ENCODE results near the gene NRXN3.

Gene NRXN3

GRCh38 chr14:78491048-78491447 lies 320.9 kb downstream of the NRXN3 start:
- no peak for DNase-seq (ENCODE audit: low read depth)
- TF ChIP-seq, protein P1, sequence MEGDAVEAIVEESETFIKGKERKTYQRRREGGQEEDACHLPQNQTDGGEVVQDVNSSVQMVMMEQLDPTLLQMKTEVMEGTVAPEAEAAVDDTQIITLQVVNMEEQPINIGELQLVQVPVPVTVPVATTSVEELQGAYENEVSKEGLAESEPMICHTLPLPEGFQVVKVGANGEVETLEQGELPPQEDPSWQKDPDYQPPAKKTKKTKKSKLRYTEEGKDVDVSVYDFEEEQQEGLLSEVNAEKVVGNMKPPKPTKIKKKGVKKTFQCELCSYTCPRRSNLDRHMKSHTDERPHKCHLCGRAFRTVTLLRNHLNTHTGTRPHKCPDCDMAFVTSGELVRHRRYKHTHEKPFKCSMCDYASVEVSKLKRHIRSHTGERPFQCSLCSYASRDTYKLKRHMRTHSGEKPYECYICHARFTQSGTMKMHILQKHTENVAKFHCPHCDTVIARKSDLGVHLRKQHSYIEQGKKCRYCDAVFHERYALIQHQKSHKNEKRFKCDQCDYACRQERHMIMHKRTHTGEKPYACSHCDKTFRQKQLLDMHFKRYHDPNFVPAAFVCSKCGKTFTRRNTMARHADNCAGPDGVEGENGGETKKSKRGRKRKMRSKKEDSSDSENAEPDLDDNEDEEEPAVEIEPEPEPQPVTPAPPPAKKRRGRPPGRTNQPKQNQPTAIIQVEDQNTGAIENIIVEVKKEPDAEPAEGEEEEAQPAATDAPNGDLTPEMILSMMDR (IDR thresholded peaks at IDR 0.05; ENCODE audit: low read depth, low read length, missing control alignments) = no peak
- in situ Hi-C loops (cut with HindIII; ENCODE audit: low sequenced_read_pairs) = no loop called here
- no peak overlapping the region for H3K4me3 ChIP-seq (ENCODE audit: low read depth, low read length)

GRCh38 chr14:78498062-78498595 lies 328.0 kb downstream of the NRXN3 start:
- TF ChIP-seq, protein P1 (IDR thresholded peaks at IDR 0.05; ENCODE audit: low read depth, low read length, missing control alignments) = no peak
- H3K4me3 ChIP-seq (ENCODE audit: low read depth, low read length) = no peak overlapping the region
- DNase-seq (ENCODE audit: low read depth) = no peak
- in situ Hi-C loops (cut with HindIII; ENCODE audit: low sequenced_read_pairs) = no loop called here

GRCh38 chr14:78501909-78502308 lies 331.7 kb downstream of the NRXN3 start:
- TF ChIP-seq, protein P1 (IDR thresholded peaks at IDR 0.05; ENCODE audit: low read depth, low read length, missing control alignments) = no peak
- in situ Hi-C loops (cut with HindIII; ENCODE audit: low sequenced_read_pairs) = no loop called here
- H3K4me3 ChIP-seq (ENCODE audit: low read depth, low read length) = no peak overlapping the region
- DNase-seq (ENCODE audit: low read depth) = no peak

GRCh38 chr14:78508023-78508422 lies 337.9 kb downstream of the NRXN3 start:
- TF ChIP-seq, protein P1 (IDR thresholded peaks at IDR 0.05; ENCODE audit: low read depth, low read length, missing control alignments) = no peak
- H3K4me3 ChIP-seq (ENCODE audit: low read depth, low read length) = no peak overlapping the region
- in situ Hi-C loops (cut with HindIII; ENCODE audit: low sequenced_read_pairs) = no loop called here
- DNase-seq (ENCODE audit: low read depth) = no peak

DNA sequence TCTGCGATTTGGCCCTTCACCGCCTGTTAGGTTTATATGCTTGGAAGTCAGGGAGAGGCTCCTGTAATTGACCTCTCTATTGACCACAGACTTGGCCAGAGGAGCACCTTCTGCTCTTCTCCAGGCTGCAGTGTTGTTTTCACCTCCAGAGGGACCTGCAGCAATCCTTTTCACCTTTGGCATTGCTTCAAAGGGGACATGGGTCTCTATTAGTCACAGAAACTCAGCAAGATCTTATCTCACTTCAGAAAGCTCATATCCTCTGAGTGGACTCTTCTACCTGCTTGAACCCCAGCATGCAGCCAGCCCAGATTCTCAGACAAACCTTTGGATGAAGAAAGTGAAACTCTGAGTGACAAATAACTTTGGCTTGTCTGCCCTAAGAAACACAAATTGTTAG lies 339.3 kb downstream of the NRXN3 start:
- in situ Hi-C loops (cut with HindIII; ENCODE audit: low sequenced_read_pairs) = no loop called here

DNA sequence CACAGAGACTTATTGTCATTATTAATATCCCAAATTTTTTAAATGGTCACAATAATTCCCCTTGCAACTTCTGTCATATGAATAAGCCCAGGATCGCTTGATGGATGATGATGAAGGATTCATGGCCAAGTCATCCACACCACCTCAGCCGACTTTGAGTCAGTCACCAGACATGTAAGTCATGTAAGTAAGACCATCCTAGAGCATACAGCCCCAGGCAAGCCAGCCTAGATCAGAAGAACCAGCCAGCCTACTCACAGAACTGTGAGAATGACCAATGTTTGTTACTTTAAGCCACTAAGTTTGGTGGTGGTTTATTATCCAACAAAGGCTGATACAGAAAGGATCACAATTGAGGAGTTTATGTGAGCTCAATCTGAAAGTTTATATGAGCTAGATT lies 341.8 kb downstream of the NRXN3 start:
- no peak for DNase-seq (ENCODE audit: low read depth)
- in situ Hi-C loops (cut with HindIII; ENCODE audit: low sequenced_read_pairs) = no loop called here
- TF ChIP-seq, protein P1 (IDR thresholded peaks at IDR 0.05; ENCODE audit: low read depth, low read length, missing control alignments) = no peak
- H3K4me3 ChIP-seq (ENCODE audit: low read depth, low read length) = no peak overlapping the region

More for the DNA sequence above, 339.3 kb downstream of the NRXN3 start:
- no peak overlapping the region for H3K4me3 ChIP-seq (ENCODE audit: low read depth, low read length)
- DNase-seq (ENCODE audit: low read depth) = no peak
- TF ChIP-seq, protein P1 (IDR thresholded peaks at IDR 0.05; ENCODE audit: low read depth, low read length, missing control alignments) = no peak

Measured in astrocyte of the cerebellum (primary cell).